Measurements from ENCODE around the gene IL17RC. TPM values are rescaled to one million over a fixed set of nuclear protein-coding genes. Genes with fewer than 3 reads are reported as not detected.

Gene IL17RC
- total and polyA plus RNA-seq, 5 experiments from 2014 or later: 0.39 to 10.0 (median 9.5) TPM

- H3K9me3 Mint-ChIP-seq: no peaks in the 10 kb centered on the region
- no peak for DNase-seq
- peaks cover 5 to 28% (median 18%) of the 10 kb centered on the region in 4 donors for H3K4me1 Mint-ChIP-seq
- H3K27ac Mint-ChIP-seq: no peak overlapping the region
- H3K4me3 Mint-ChIP-seq: no peak overlapping the region
- H3K36me3 Mint-ChIP-seq: peaks cover 0 to 73% (median 10%) of the 10 kb centered on the region in 3 donors
- POLR2A ChIA-PET: no interaction called here
- no peak for ATAC-seq
- no peaks in the 10 kb centered on the region for H3K27me3 Mint-ChIP-seq
Measured at GRCh38 chr3:9978710-9979305, 61.9 kb downstream of the IL17RC start.

- Mint-ChIP-seq H3K27me3 (no peaks in the 10 kb centered on the region), H3K4me1 (peaks cover 5 to 34% (median 22%) of the 10 kb centered on the region in 4 donors), H3K27ac (no peak overlapping the region), H3K9me3 (no peaks in the 10 kb centered on the region), H3K36me3 (peaks cover 0 to 64% (median 4%) of the 10 kb centered on the region in 3 donors), H3K4me3 (no peak overlapping the region)
- POLR2A ChIA-PET: interaction anchor here (0.7 kb wide), 1 partner anchor 28 kb away, joined by 3 read pairs; no protein-coding TSS in a partner anchor
- DNase-seq (no peak), ATAC-seq (no peak)
Measured at GRCh38 chr3:9980251-9980650, 63.4 kb downstream of the IL17RC start.

Other genes with a start within 250 kb of the IL17RC start
- gene CPNE9, start 213.3 kb upstream of the IL17RC start, total RNA-seq: under 1 TPM in 1 of 2 experiments, not detected in 1; 0.55 TPM
- not detected for gene CPNE9, start 213.3 kb upstream of the IL17RC start, polyA plus RNA-seq
- gene BRPF1, start 185.4 kb upstream of the IL17RC start, total RNA-seq: 10 to 100 TPM; 41.2 to 43.9 TPM
- gene BRPF1, start 185.4 kb upstream of the IL17RC start, polyA plus RNA-seq: 10 to 100 TPM in 2 of 3 donors, 1 to 10 TPM in 1; 8.8 to 24.9 (median 10.8) TPM
- gene OGG1, start 167.1 kb upstream of the IL17RC start, total RNA-seq: 10 to 100 TPM; 25.7 to 27.0 TPM
- gene OGG1, start 167.1 kb upstream of the IL17RC start, polyA plus RNA-seq: 10 to 100 TPM; 15.3 to 20.7 (median 18.0) TPM
- under 1 TPM; 0.31 to 0.96 TPM for gene CAMK1, start 147.2 kb upstream of the IL17RC start, total RNA-seq
- 1 to 10 TPM in 2 of 3 donors, under 1 TPM in 1; 0.17 to 1.1 (median 1.1) TPM for gene CAMK1, start 147.2 kb upstream of the IL17RC start, polyA plus RNA-seq
- gene TADA3, start 124.6 kb upstream of the IL17RC start, total RNA-seq: 10 to 100 TPM; 33.3 to 35.9 TPM
- gene TADA3, start 124.6 kb upstream of the IL17RC start, polyA plus RNA-seq: 10 to 100 TPM; 38.2 to 51.2 (median 44.1) TPM
- gene ARPC4, start 124.0 kb upstream of the IL17RC start, total RNA-seq: 100 to 1,000 TPM; 134 to 146 TPM
- gene ARPC4, start 124.0 kb upstream of the IL17RC start, polyA plus RNA-seq: 100 to 1,000 TPM; 201 to 229 (median 225) TPM
- 10 to 100 TPM; 64.5 to 65.6 TPM for gene TTLL3, start 106.8 kb upstream of the IL17RC start, total RNA-seq
- gene TTLL3, start 106.8 kb upstream of the IL17RC start, polyA plus RNA-seq: 1 to 10 TPM; 1.3 to 2.5 (median 2.2) TPM
- 10 to 100 TPM; 44.0 to 52.8 TPM for gene RPUSD3, start 73.1 kb upstream of the IL17RC start, total RNA-seq
- gene RPUSD3, start 73.1 kb upstream of the IL17RC start, polyA plus RNA-seq: 10 to 100 TPM; 55.6 to 62.4 (median 59.1) TPM
- under 1 TPM in 1 of 2 experiments, not detected in 1; 0.31 TPM for gene CIDEC, start 36.8 kb upstream of the IL17RC start, total RNA-seq
- gene CIDEC, start 36.8 kb upstream of the IL17RC start, polyA plus RNA-seq: under 1 TPM in 1 of 3 donors, not detected in 2; 0.26 TPM
- 10 to 100 TPM; 38.0 to 40.4 TPM for gene JAGN1, start 26.5 kb upstream of the IL17RC start, total RNA-seq
- gene JAGN1, start 26.5 kb upstream of the IL17RC start, polyA plus RNA-seq: 10 to 100 TPM; 38.4 to 48.5 (median 39.8) TPM
- 1 to 10 TPM in 1 of 2 experiments, under 1 TPM in 1; 0.88 to 1.3 TPM for gene IL17RE, start 14.2 kb upstream of the IL17RC start, total RNA-seq
- gene IL17RE, start 14.2 kb upstream of the IL17RC start, polyA plus RNA-seq: under 1 TPM in 2 of 3 donors, not detected in 1; 0.16 to 0.64 TPM
- 10 to 100 TPM; 53.4 to 58.3 TPM for gene CRELD1, start 16.7 kb downstream of the IL17RC start, total RNA-seq
- 10 to 100 TPM; 25.5 to 33.3 (median 29.2) TPM for gene CRELD1, start 16.7 kb downstream of the IL17RC start, polyA plus RNA-seq
- gene PRRT3, start 35.3 kb downstream of the IL17RC start, total RNA-seq: 1 to 10 TPM; 5.5 to 6.3 TPM
- gene PRRT3, start 35.3 kb downstream of the IL17RC start, polyA plus RNA-seq: 1 to 10 TPM; 2.2 to 4.4 (median 3.1) TPM
- gene EMC3, start 69.7 kb downstream of the IL17RC start, total RNA-seq: 10 to 100 TPM; 31.3 to 35.6 TPM
- 10 to 100 TPM; 52.6 to 61.5 (median 55.4) TPM for gene EMC3, start 69.7 kb downstream of the IL17RC start, polyA plus RNA-seq
- 10 to 100 TPM; 21.5 to 25.5 TPM for gene FANCD2, start 109.3 kb downstream of the IL17RC start, total RNA-seq
- 1 to 10 TPM; 3.9 to 5.6 (median 4.7) TPM for gene FANCD2, start 109.3 kb downstream of the IL17RC start, polyA plus RNA-seq
- gene FANCD2OS, start 191.2 kb downstream of the IL17RC start, total RNA-seq: not detected
- gene FANCD2OS, start 191.2 kb downstream of the IL17RC start, polyA plus RNA-seq: not detected
- 10 to 100 TPM; 59.8 to 67.7 TPM for gene BRK1, start 198.6 kb downstream of the IL17RC start, total RNA-seq
- 100 to 1,000 TPM; 202 to 259 (median 250) TPM for gene BRK1, start 198.6 kb downstream of the IL17RC start, polyA plus RNA-seq
- 10 to 100 TPM; 71.5 to 78.8 TPM for gene VHL, start 224.7 kb downstream of the IL17RC start, total RNA-seq
- 10 to 100 TPM; 11.4 to 36.1 (median 16.0) TPM for gene VHL, start 224.7 kb downstream of the IL17RC start, polyA plus RNA-seq
- 1 to 10 TPM; 4.3 to 4.4 TPM for gene IRAK2, start 247.8 kb downstream of the IL17RC start, total RNA-seq
- gene IRAK2, start 247.8 kb downstream of the IL17RC start, polyA plus RNA-seq: 1 to 10 TPM; 2.9 to 6.0 (median 5.1) TPM

Data from naive thymus-derived CD8-positive, alpha-beta T cell (primary cell).